CD4-positive, alpha-beta memory T cell (primary cell): ENCODE results near the gene TMEM44. TPM values are rescaled to one million over a fixed set of nuclear protein-coding genes. Genes with fewer than 3 reads are reported as not detected.
A peak's percentile ranks its signal among the peaks of the same experiment; 100 is the strongest.
"Not testable (repeated sequence)": the region's sequence is repeated elsewhere in the genome, so short reads cannot be mapped to it uniquely, and the experiment has no call there.

Experiments
- CTCF ChIA-PET: fragments of 350-600 bp; sonication (Branson Sonifier 250); formaldehyde crosslinking; loops from one replicate; lab custom pipeline; 2021; ENCODE audit warnings: inconsistent platforms; ENCODE audit not compliant: partially characterized antibody; lab: Charles Lee
- POLR2A ChIA-PET: fragments of 350-600 bp; sonication (Branson Sonifier 250); formaldehyde crosslinking; loops from one replicate; lab custom pipeline; 2021; ENCODE audit not compliant: partially characterized antibody; lab: Charles Lee
- DNase-seq, 5 donors: peaks; one replicate each; pipeline versions ENCODE4 v3.0.0 to v3.0.0-alpha.2; 2020 to 2022; ENCODE audit warnings: mixed read lengths in 1 of 5
- H3K27ac ChIP-seq: one replicate; pipeline ENCODE4 v1.7.0; 2013; ENCODE audit warnings: low read depth, low read length
- H3K27me3 ChIP-seq: 2 replicates; pipeline ENCODE4 v1.7.0; 2013; ENCODE audit warnings: mild to moderate bottlenecking, low read length, moderate library complexity; ENCODE audit not compliant: insufficient read depth
- H3K36me3 ChIP-seq: 2 replicates; pipeline ENCODE4 v1.7.0; 2013; ENCODE audit warnings: mild to moderate bottlenecking, low read length, moderate library complexity; ENCODE audit not compliant: insufficient read depth
- H3K4me1 ChIP-seq: 2 replicates; pipeline ENCODE4 v1.7.0; 2013; ENCODE audit warnings: mild to moderate bottlenecking, low read length, moderate library complexity; ENCODE audit not compliant: insufficient read depth
- H3K4me3 ChIP-seq, 2 donors: one replicate each; pipeline ENCODE4 v1.7.0; 2013; ENCODE audit warnings: low read length in 2 of 2, mild to moderate bottlenecking in 1 of 2
- H3K9me3 ChIP-seq, 2 donors: one replicate each; pipeline ENCODE4 v1.7.0; 2013; ENCODE audit warnings: low read length in 2 of 2, control low read depth in 1 of 2; ENCODE audit not compliant: control insufficient read depth in 1 of 2
- H3K27ac Mint-ChIP-seq, 7 donors: one replicate each; pipeline ENCODE4 v1.8.0; 2020 to 2021; ENCODE audit warnings: mixed read lengths in 7 of 7, mild to moderate bottlenecking in 6 of 7, inconsistent platforms in 3 of 7, moderate library complexity in 3 of 7
- H3K27me3 Mint-ChIP-seq, 2 donors: one replicate each; pipeline ENCODE4 v1.8.0; 2020 to 2021; ENCODE audit warnings: mixed read lengths in 2 of 2
- H3K36me3 Mint-ChIP-seq, 2 donors: one replicate each; pipeline ENCODE4 v1.8.0; 2020 to 2021; ENCODE audit warnings: mixed read lengths in 2 of 2, inconsistent platforms in 1 of 2, mild to moderate bottlenecking in 1 of 2
- H3K4me1 Mint-ChIP-seq, 4 donors: one replicate each; pipeline ENCODE4 v1.8.0; 2020 to 2021; ENCODE audit warnings: mixed read lengths in 4 of 4, mild to moderate bottlenecking in 1 of 4
- H3K4me3 Mint-ChIP-seq, 8 donors: one replicate each; pipeline ENCODE4 v1.8.0; 2020 to 2021; ENCODE audit warnings: mixed read lengths in 8 of 8, mild to moderate bottlenecking in 7 of 8, moderate library complexity in 6 of 8, inconsistent platforms in 3 of 8
- H3K9me3 Mint-ChIP-seq, 8 donors: one replicate each; pipeline ENCODE4 v1.8.0; 2020 to 2021; ENCODE audit warnings: mixed read lengths in 8 of 8, mild to moderate bottlenecking in 5 of 8, inconsistent platforms in 3 of 8, moderate library complexity in 1 of 8
- intact Hi-C: fragments of 100-400 bp; cut with micrococcal nuclease; formaldehyde crosslinking; loops from one replicate; pipeline ENCODE4 v1.15.1; 2023
- polyA plus RNA-seq, 2 donors: library from polyadenylated mRNA; unstranded; fragments of 300-500 nt; fragmentation: Illumina TruSeq; gene quantifications; one replicate each; pipeline ENCODE4 v1.2.3, GENCODE V29; 2021
- total RNA-seq, 2 experiments: library from RNA; stranded (reverse); gene quantifications; one replicate each; pipeline ENCODE4 v1.2.3, GENCODE V29; 2021

Gene TMEM44
- total and polyA plus RNA-seq, 4 experiments from 2014 or later: 1.3 to 2.1 (median 1.9) TPM; not detected in 1

- Histone ChIP-seq H3K4me1 (no peaks in the 10 kb centered on the region), H3K4me3 (no peak overlapping the region), H3K9me3 (no peaks in the 10 kb centered on the region), H3K36me3 (no peaks in the 10 kb centered on the region), H3K27ac (no peak overlapping the region), H3K27me3 (no peaks in the 10 kb centered on the region)
- Mint-ChIP-seq H3K36me3 (no peaks in the 10 kb centered on the region), H3K27ac (peak overlapping the region in 2 of 7 donors; percentile 55 to 81), H3K4me3 (peak overlapping the region in 2 of 8 donors; percentile 28 to 36), H3K27me3 (peaks cover 2 to 4% of the 10 kb centered on the region in 2 donors), H3K9me3 (peaks cover 0 to 11% (median 5%) of the 10 kb centered on the region in 8 donors), H3K4me1 (no peaks in the 10 kb centered on the region)
- intact Hi-C loops: no loop called here
- ChIA-PET CTCF (no interaction called here), POLR2A (no interaction called here)
- no peak for DNase-seq
Measured at GRCh38 chr3:194548346-194549321, 84.6 kb downstream of the TMEM44 start.

DNA sequence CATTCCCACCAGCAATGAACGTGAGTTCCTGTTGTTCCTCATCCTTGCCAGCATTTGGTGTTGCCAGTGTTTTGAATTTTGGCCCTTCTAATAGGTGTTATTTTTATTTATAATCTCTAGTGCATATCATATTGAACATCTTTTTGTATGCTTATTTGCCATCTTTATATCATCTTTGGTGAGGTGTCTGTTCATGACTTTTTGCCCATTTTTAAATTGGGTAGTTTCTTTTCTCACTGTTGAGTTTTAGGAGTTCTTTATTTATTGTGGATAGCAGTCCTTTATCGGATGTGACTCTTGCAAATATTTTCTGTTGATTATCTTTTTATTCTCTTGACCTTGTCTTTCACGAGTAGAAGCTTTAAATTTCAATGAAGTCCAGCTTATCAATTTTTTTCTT lies 86.2 kb downstream of the TMEM44 start:
- Histone ChIP-seq H3K36me3 (no peaks in the 10 kb centered on the region), H3K27ac (no peak overlapping the region), H3K9me3 (no peaks in the 10 kb centered on the region), H3K4me3 (no peak overlapping the region), H3K27me3 (no peaks in the 10 kb centered on the region), H3K4me1 (no peaks in the 10 kb centered on the region)
- Mint-ChIP-seq H3K4me3 (no peak overlapping the region), H3K36me3 (no peaks in the 10 kb centered on the region), H3K4me1 (no peaks in the 10 kb centered on the region), H3K27me3 (peaks cover under 1 to 2% of the 10 kb centered on the region in 2 donors), H3K27ac (no peak overlapping the region), H3K9me3 (peaks cover 0 to 11% (median 5%) of the 10 kb centered on the region in 8 donors)
- POLR2A ChIA-PET: no interaction called here
- DNase-seq: no peak
- intact Hi-C loops: no loop called here
- CTCF ChIA-PET: no interaction called here

GRCh38 chr3:194545538-194545937 lies 87.7 kb downstream of the TMEM44 start:
- H3K27ac ChIP-seq, CTCF ChIA-PET, H3K36me3 ChIP-seq, H3K27me3 ChIP-seq, H3K4me1 Mint-ChIP-seq, H3K4me3 ChIP-seq, intact Hi-C loops, H3K27me3 Mint-ChIP-seq, POLR2A ChIA-PET, DNase-seq, H3K36me3 Mint-ChIP-seq, H3K9me3 ChIP-seq, H3K4me3 Mint-ChIP-seq, H3K4me1 ChIP-seq: not testable (repeated sequence)
- Mint-ChIP-seq H3K27ac (peak overlapping the region in 1 of 7 donors; percentile 2), H3K9me3 (peaks cover 0 to 11% (median 5%) of the 10 kb centered on the region in 8 donors)

DNA sequence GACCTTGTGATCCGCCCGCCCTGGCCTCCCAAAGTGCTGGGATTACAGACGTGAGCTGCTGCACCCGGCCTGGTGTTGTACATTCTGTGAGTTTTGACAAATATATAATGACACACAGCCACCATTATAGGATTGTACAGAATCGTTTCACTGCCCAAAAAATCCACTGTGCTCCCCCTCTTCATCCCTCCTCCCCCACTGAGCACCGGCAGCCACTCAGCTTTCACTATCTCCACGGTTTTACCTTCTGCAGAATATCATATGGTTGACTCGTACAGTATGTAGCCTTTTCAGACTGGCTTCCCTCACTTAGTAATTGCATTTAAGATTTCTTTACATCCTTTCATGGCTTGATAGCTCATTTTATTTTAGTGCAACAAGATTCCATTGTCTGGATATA lies 89.7 kb downstream of the TMEM44 start:
- H3K36me3 Mint-ChIP-seq: no peaks in the 10 kb centered on the region
- peaks cover 0 to 2% of the 10 kb centered on the region in 2 donors for H3K27me3 Mint-ChIP-seq
- H3K4me3 Mint-ChIP-seq: no peak overlapping the region
- Histone ChIP-seq H3K4me3 (no peak overlapping the region), H3K27me3 (no peaks in the 10 kb centered on the region), H3K4me1 (no peaks in the 10 kb centered on the region), H3K9me3 (no peaks in the 10 kb centered on the region), H3K36me3 (no peaks in the 10 kb centered on the region), H3K27ac (no peak overlapping the region)
- H3K4me1 Mint-ChIP-seq: peaks cover 0 to 5% (median 2%) of the 10 kb centered on the region in 4 donors
- peaks cover 0 to 11% (median 5%) of the 10 kb centered on the region in 8 donors for H3K9me3 Mint-ChIP-seq
- no peak overlapping the region for H3K27ac Mint-ChIP-seq
- intact Hi-C loops: no loop called here
- DNase-seq: no peak
- POLR2A ChIA-PET: no interaction called here
- CTCF ChIA-PET: no interaction called here

- Mint-ChIP-seq H3K4me1 (peaks cover 0 to 5% (median 2%) of the 10 kb centered on the region in 4 donors), H3K9me3 (peaks cover 0 to 5% (median 0%) of the 10 kb centered on the region in 8 donors), H3K27me3 (no peaks in the 10 kb centered on the region), H3K36me3 (no peaks in the 10 kb centered on the region), H3K4me3 (no peak overlapping the region), H3K27ac (peak overlapping the region in 1 of 7 donors; percentile 37)
- H3K27ac ChIP-seq: no peak overlapping the region
- no peaks in the 10 kb centered on the region for H3K4me1 ChIP-seq
- intact Hi-C loops: no loop called here
- H3K36me3 ChIP-seq: no peaks in the 10 kb centered on the region
- no peak for DNase-seq
- H3K27me3 ChIP-seq: no peaks in the 10 kb centered on the region
- no peaks in the 10 kb centered on the region for H3K9me3 ChIP-seq
- no peak overlapping the region for H3K4me3 ChIP-seq
- ChIA-PET POLR2A (no interaction called here), CTCF (no interaction called here)
Measured at GRCh38 chr3:194541483-194541882, 91.7 kb downstream of the TMEM44 start.

GRCh38 chr3:194540274-194540905 lies 92.8 kb downstream of the TMEM44 start:
- Mint-ChIP-seq H3K4me1 (peaks cover 0 to 5% (median 2%) of the 10 kb centered on the region in 4 donors), H3K27me3 (no peaks in the 10 kb centered on the region), H3K36me3 (no peaks in the 10 kb centered on the region), H3K4me3 (peak overlapping the region in 1 of 8 donors; percentile 37), H3K9me3 (peaks cover 0 to 5% (median 3%) of the 10 kb centered on the region in 8 donors), H3K27ac (peak overlapping the region in 5 of 7 donors; percentile 4 to 70 (median 23))
- intact Hi-C loops: no loop called here
- CTCF ChIA-PET: no interaction called here
- no peaks in the 10 kb centered on the region for H3K9me3 ChIP-seq
- no peaks in the 10 kb centered on the region for H3K4me1 ChIP-seq
- DNase-seq: no peak
- no peaks in the 10 kb centered on the region for H3K36me3 ChIP-seq
- POLR2A ChIA-PET: no interaction called here
- H3K27me3 ChIP-seq: no peaks in the 10 kb centered on the region
- H3K27ac ChIP-seq: no peak overlapping the region
- H3K4me3 ChIP-seq: no peak overlapping the region

- no peak overlapping the region for H3K4me3 ChIP-seq
- H3K9me3 ChIP-seq: no peaks in the 10 kb centered on the region
- no peak overlapping the region for H3K27ac ChIP-seq
- Mint-ChIP-seq H3K4me3 (no peak overlapping the region), H3K4me1 (peaks cover 0 to 5% (median 2%) of the 10 kb centered on the region in 4 donors), H3K36me3 (no peaks in the 10 kb centered on the region), H3K27ac (no peak overlapping the region), H3K9me3 (peaks cover 0 to 13% (median 6%) of the 10 kb centered on the region in 8 donors), H3K27me3 (no peaks in the 10 kb centered on the region)
- H3K4me1 ChIP-seq: no peaks in the 10 kb centered on the region
- POLR2A ChIA-PET: no interaction called here
- no peaks in the 10 kb centered on the region for H3K36me3 ChIP-seq
- DNase-seq: no peak
- CTCF ChIA-PET: no interaction called here
- H3K27me3 ChIP-seq: no peaks in the 10 kb centered on the region
- intact Hi-C loops: no loop called here
Measured at GRCh38 chr3:194539498-194539897, 93.7 kb downstream of the TMEM44 start.
